DND-41 (cell line): ENCODE data around the gene COPS8.

Source experiments
- ATAC-seq: fragments of 200-7000 bp; cut with Tn5 transposase; 3 replicates; pipeline ENCODE4 v1.9.1; 2021; ENCODE audit warnings: low read depth; ENCODE audit not compliant: insufficient read depth
- DNase-seq: peaks from one replicate; pipeline ENCODE4 v3.0.0-alpha.2; 2020
- H2AFZ ChIP-seq: 2 replicates; pipeline ENCODE4 v1.6.0; 2012; ENCODE audit warnings: low read depth, low read length
- H3K27ac ChIP-seq: 2 replicates; pipeline ENCODE4 v1.5.1; 2012; ENCODE audit warnings: low read length, inconsistent platforms
- H3K27me3 ChIP-seq: fragments of 200-600 bp; sonication (generic); 2 replicates; pipeline ENCODE4 v1.6.0; 2012; ENCODE audit warnings: low read length, mild to moderate bottlenecking, inconsistent platforms; ENCODE audit not compliant: insufficient read depth, poor library complexity
- H3K36me3 ChIP-seq: 2 replicates; pipeline ENCODE4 v1.5.1; 2012; ENCODE audit warnings: low read length, inconsistent platforms; ENCODE audit not compliant: insufficient read depth
- H3K4me1 ChIP-seq: 2 replicates; pipeline ENCODE4 v1.5.1; 2012; ENCODE audit warnings: mild to moderate bottlenecking, low read length; ENCODE audit not compliant: insufficient read depth
- H3K4me2 ChIP-seq: 2 replicates; pipeline ENCODE4 v1.6.0; 2012; ENCODE audit warnings: mild to moderate bottlenecking, moderate library complexity, low read length, inconsistent platforms; ENCODE audit not compliant: insufficient read depth
- H3K4me3 ChIP-seq, 2 experiments: fragments of 200-600 bp in 1 of 2; shearing (Covaris generic) in 1 of 2; 2 replicates each; pipeline ENCODE4 v1.5.1; 2012 to 2016; ENCODE audit warnings: inconsistent platforms in 2 of 2, low read length in 2 of 2, mild to moderate bottlenecking in 2 of 2, low read depth in 1 of 2, moderate library complexity in 1 of 2
- H3K79me2 ChIP-seq: 2 replicates; pipeline ENCODE4 v1.6.0; 2012; ENCODE audit warnings: low read length, inconsistent platforms; ENCODE audit not compliant: insufficient read depth
- H3K9ac ChIP-seq: 2 replicates; pipeline ENCODE4 v1.6.0; 2012; ENCODE audit warnings: low read depth, mild to moderate bottlenecking, inconsistent platforms, low read length, moderate library complexity
- H3K9me3 ChIP-seq: 2 replicates; pipeline ENCODE4 v1.5.1; 2012; ENCODE audit warnings: low read length, moderate library complexity, mild to moderate bottlenecking, inconsistent platforms; ENCODE audit not compliant: insufficient read depth, severe bottlenecking
- H4K20me1 ChIP-seq: 2 replicates; pipeline ENCODE4 v1.6.0; 2012; ENCODE audit warnings: low read length; ENCODE audit not compliant: insufficient read depth
- CTCF ChIP-seq: IDR thresholded peaks from 2 replicates; pipeline ENCODE4 v1.5.1; 2012; ENCODE audit warnings: borderline replicate concordance, low read length, moderate library complexity, mild to moderate bottlenecking; ENCODE audit not compliant: poor library complexity, severe bottlenecking; ENCODE audit errors: extremely low read depth
- EZH2 ChIP-seq: IDR thresholded peaks from 3 replicates; pipeline ENCODE4 v1.6.1; 2012; ENCODE audit warnings: borderline replicate concordance, low read depth, mild to moderate bottlenecking, moderate library complexity, low read length, inconsistent platforms; ENCODE audit not compliant: severe bottlenecking

COPS8 gene

GRCh38 chr2:237073552-237073951 is 12.1 kb upstream of the COPS8 start:
- no peaks in the 10 kb centered on the region for H3K36me3 ChIP-seq
- TF ChIP-seq EZH2, result no peak
- TF ChIP-seq CTCF, result no peak
- ATAC-seq, result no peak
- no peaks in the 10 kb centered on the region for H4K20me1 ChIP-seq
- DNase-seq, result no peak
- H3K4me1 ChIP-seq, result no peaks in the 10 kb centered on the region
- H3K79me2 ChIP-seq, result no peaks in the 10 kb centered on the region
- H3K4me2 ChIP-seq, result no peak overlapping the region
- no peak overlapping the region for H3K9ac ChIP-seq
- no peak overlapping the region for H2AFZ ChIP-seq
- H3K27me3 ChIP-seq, result no peaks in the 10 kb centered on the region
- H3K9me3 ChIP-seq, result no peaks in the 10 kb centered on the region
- H3K27ac ChIP-seq, result no peak overlapping the region
- H3K4me3 ChIP-seq, result no peak overlapping the region

- no peaks in the 10 kb centered on the region for H3K36me3 ChIP-seq
- DNase-seq, result no peak
- TF ChIP-seq EZH2 (no peak), CTCF (no peak)
- no peak overlapping the region for H3K9ac ChIP-seq
- no peaks in the 10 kb centered on the region for H3K79me2 ChIP-seq
- H3K4me1 ChIP-seq, result no peaks in the 10 kb centered on the region
- H3K27ac ChIP-seq, result no peak overlapping the region
- no peak overlapping the region for H3K4me2 ChIP-seq
- H3K9me3 ChIP-seq, result no peaks in the 10 kb centered on the region
- H3K4me3 ChIP-seq, result no peak overlapping the region
- no peak for ATAC-seq
- H4K20me1 ChIP-seq, result no peaks in the 10 kb centered on the region
- H2AFZ ChIP-seq, result no peak overlapping the region
- H3K27me3 ChIP-seq, result no peaks in the 10 kb centered on the region
These were observed 11.3 kb upstream of the COPS8 start for GRCh38 chr2:237074211-237074993.

- no peak for TF ChIP-seq CTCF
- no peak for TF ChIP-seq EZH2
- Histone ChIP-seq H4K20me1 (no peaks in the 10 kb centered on the region), H3K79me2 (no peaks in the 10 kb centered on the region), H3K9me3 (no peaks in the 10 kb centered on the region), H3K36me3 (no peaks in the 10 kb centered on the region), H3K27me3 (no peaks in the 10 kb centered on the region), H2AFZ (no peak overlapping the region), H3K9ac (no peak overlapping the region), H3K4me3 (no peak overlapping the region), H3K4me2 (no peak overlapping the region), H3K27ac (no peak overlapping the region), H3K4me1 (no peaks in the 10 kb centered on the region)
- DNase-seq (no peak), ATAC-seq (no peak)
These were observed 9.7 kb upstream of the COPS8 start for GRCh38 chr2:237075749-237076599.
